H1 (cell line): Measurements from ENCODE around the gene TCHP. TPM values are rescaled to one million over a fixed set of nuclear protein-coding genes. Genes with fewer than 3 reads are reported as not detected.

Experiments used
- ATF3 ChIP-seq: IDR thresholded peaks from 2 replicates; pipeline ENCODE4 v1.6.1; 2011; ENCODE audit warnings: low read depth, mild to moderate bottlenecking, low read length; ENCODE audit not compliant: insufficient read depth
- SP4 ChIP-seq: IDR thresholded peaks from 2 replicates; pipeline ENCODE4 v1.6.1; 2012; ENCODE audit warnings: low read length, inconsistent platforms
- SRF ChIP-seq: IDR thresholded peaks from 2 replicates; pipeline ENCODE4 v1.6.1; 2011; ENCODE audit warnings: mild to moderate bottlenecking, low read depth, low read length, moderate library complexity
- polyA plus RNA-seq, 7 experiments: library from polyadenylated mRNA; depleted of rRNA in 3 of 7; stranded (reverse) in 5 of 7; unstranded in 2 of 7; fragments of >200 nt in 5 of 7; fragments of 200-250 nt in 2 of 7; gene quantifications; 1 replicate in 5 of 7; 2 replicates in 1 of 7; 4 replicates in 1 of 7; pipeline versions ENCODE4 v1.2.1 to v1.2.3, GENCODE V29; 2011 to 2013; ENCODE audit warnings: missing spikeins in 2 of 7, mixed read lengths in 2 of 7
- total RNA-seq: library from RNA; stranded (reverse); fragmentation: NEBNext Ultra II Directional; extraction: Animal tissue kit (Norgen Biotek cat#: 25700); gene quantifications from 2 replicates; pipeline ENCODE4 v1.2.1, GENCODE V29; 2021

Gene TCHP
- total and polyA plus RNA-seq, 2 of the 8 experiments (the other 6 are each of a cell fraction or from before 2014, with no cell fraction given): 2.8 to 4.5 TPM

GRCh38 chr12:109877504-109878246, 22.4 kb upstream of the TCHP start (continued):
- no peak for TF ChIP-seq ATF3
- TF ChIP-seq SP4: no peak
- TF ChIP-seq SRF: no peak
- TF ChIP-seq, all 59 proteins: peak for 0
